A204.1 (cell line): Measurements from ENCODE around the gene KCNJ4.

Experiments
- FAIRE-seq: peaks from 2 replicates; lab custom pipeline; 2012; peaks lifted over from hg19 to GRCh38; lab: Jason Lieb, UNC

Gene KCNJ4

DNA sequence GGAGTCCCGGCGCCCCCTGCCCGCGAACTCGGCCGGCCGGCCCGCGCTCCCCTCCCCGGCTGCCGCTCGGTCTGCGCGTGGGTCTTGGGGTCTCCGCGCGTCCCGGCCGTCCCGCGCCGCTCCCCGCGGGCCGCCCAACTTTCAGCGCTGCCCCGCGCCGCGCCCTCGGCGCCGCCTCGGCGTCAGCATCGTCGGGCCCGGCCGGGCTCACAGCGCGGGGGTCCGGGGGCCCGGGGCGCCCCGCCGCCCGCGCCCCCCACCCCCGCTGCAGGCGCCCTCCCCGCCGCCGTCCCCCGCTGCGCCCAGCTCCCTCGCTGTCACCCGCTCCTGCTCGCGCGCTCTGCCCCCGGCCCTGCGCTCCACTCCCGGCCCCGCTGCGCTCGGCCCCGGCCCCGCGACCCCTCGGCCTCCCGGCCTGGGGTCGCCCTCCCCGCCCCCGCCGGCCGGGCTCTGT, at the start of gene KCNJ4:
TSS of gene KCNJ4 (minus strand) at position 124 of the 454 bp plus-strand sequence. CDS start 27,067 bp downstream, outside the sequence.
- no peak for FAIRE-seq

GRCh38 chr22:38503021-38503420, 48.0 kb upstream of the KCNJ4 start:
- FAIRE-seq = no peak

DNA sequence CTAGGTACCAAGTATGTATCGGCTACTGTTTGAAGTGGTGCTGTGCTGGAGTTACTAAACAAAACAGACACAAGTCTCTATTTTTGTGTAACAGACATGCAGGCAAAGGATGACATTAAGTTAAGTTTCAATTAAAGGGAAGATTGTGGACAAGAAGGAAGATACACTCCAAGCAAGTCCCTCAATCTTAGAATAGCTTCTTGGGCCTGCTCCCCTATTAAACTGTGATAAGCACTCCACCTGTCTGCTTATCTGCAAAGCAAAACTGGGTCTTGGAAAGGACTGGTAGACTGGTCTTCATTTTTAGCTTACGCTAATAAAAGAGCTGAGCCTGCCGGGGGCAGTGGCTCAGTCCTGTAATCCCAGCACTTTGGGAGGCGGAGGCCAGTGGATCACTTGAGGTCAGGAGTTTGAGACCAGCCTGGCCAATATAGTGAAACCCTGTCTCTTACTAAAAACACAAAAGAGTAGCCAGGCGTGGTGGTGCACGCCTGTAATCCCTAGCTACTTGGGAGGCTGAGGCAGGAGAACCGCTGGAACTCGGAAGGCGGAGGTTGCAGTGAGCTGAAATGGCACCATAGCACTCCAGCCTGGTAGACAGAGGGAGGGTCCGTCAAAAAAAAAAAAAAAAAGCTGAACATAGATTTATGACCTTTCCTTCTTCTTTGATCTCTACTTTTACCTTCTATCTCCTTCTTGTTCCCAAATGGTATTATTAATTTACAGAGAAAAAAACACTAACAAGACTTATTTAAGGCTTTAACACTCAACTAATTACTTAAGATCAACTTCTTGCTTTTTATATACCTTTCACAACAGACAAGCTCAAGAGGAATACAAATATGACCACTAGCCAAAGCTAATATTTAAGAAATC, 47.0 kb upstream of the KCNJ4 start:
- FAIRE-seq = no peak

GRCh38 chr22:38497869-38498268, 42.9 kb upstream of the KCNJ4 start:
- no peak for FAIRE-seq

DNA sequence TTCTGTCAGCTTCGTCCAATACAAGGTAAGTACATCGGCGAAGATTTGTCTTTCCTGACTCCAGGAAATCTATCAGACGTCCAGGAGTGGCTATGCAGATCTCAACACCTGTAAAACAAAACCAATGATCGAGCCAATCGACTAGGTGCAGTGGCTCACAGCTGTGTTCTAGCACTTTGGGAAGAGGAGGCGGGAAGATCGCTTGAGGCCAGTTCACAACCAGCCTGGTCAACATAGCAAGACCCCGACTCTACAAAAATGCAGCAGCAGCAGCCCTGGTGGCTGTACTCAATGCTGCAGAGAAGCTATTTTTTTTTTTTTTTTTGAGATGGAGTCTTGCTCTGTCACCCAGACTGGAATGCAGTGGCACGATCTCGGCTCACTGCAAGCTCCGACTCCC, 39.9 kb upstream of the KCNJ4 start:
- no peak for FAIRE-seq

DNA sequence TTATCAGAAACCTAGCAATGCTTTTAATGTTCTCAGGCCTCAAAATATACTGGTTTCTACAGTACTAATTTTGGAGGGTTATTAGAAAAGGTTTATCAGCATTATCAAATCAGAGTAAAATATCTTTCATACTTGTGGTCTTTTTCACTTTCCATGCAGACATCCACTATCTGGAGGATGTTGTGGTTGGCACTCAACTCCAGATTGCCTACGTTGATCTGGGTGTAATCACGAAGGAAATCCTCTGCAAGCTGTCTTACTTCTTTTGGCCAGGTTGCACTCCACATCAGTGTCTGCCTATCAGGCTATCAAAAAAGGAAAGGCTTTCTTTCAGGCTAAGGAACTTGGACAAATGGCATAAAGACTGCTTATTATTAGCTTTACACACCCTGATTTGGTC, 39.5 kb upstream of the KCNJ4 start:
- FAIRE-seq = no peak

- FAIRE-seq = no peak
These were observed 36.8 kb upstream of the KCNJ4 start for GRCh38 chr22:38491707-38492348.

- FAIRE-seq = no peak
These were observed 35.9 kb upstream of the KCNJ4 start for GRCh38 chr22:38490915-38491314.

DNA sequence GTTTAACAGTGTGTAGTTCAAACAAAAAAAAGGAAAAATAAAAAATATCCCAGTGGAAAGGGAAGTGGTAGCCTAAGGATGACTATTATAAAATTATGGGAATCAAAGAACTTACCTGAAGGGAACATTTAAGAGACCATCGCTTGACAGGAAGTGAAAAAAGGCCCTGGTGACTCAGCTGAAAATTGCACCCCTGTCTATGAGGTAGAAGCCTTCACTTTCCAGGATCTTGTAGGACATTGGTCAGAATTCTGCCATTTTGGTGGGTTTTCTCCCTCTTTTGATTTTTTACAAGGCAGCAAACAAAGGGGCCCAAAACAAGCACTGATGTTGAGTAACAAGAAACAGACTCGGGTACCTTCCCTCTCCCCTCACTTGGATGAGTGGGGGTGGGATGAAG, 35.5 kb upstream of the KCNJ4 start:
- no peak for FAIRE-seq

DNA sequence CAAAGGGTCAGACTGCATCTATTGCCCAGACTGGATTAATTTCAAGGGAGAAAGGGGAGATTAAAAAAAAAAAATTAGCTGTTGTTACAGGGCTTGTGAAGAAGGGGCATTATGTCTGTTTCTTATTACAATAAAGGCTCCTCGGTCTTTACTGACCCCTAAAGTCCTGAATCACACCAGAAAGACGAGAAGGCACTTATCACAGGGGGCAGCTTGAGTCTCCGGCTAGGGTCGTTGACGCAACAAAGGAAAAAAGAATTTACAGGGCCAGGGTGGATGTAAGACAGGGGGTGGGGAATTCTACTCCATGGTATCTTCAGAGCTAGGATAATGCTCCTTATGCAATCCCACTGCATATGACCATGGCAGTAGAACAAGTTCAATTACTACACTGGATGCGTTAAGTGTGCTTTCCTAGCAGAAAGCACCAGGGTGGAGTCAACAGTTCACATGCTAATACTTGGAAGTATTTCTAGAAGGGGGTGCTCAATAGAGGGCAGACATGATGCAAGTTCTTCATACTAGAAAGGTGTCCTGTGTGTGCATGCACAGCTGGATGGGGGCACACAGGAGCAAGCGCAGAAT, 34.7 kb upstream of the KCNJ4 start:
- FAIRE-seq = no peak

GRCh38 chr22:38489142-38489541, 34.1 kb upstream of the KCNJ4 start:
- no peak for FAIRE-seq

DNA sequence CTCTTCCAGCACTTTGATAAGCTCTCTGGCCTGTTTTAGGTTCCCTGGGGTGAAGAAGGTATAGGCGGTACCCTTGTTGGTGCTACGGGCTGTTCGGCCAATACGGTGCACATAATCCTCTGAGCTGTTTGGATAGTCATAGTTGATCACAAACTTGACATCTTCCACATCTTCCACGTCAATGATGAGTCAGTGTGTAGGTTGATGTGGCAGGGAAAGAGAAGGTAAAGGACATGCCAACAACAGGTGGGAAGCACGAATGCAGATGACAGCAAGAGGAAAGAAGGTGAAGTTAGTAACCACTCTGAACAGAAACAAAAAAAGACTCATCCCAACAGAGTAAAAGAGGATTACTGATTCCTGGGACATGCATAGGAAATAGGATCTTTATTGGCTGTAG, 32.9 kb upstream of the KCNJ4 start:
- FAIRE-seq = no peak

DNA sequence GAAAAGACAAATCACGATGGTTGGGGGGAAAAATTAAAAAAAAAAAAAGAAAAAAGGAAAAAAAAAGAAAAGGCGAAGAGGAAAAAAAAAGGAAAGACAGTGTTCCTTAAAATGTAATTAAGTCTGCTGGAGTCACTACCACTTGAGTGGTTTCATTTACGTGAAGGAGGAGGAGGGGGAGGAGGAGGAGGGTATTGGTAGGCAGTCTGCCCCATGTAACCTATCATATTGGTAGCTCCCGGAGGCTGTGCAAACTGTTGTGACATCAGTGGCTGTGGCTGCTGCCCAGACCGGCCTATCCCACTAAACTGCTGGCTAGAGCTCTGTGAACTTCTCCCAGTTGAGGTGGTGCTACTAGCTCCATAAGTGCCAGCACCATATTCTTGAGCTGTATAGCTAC, 30.8 kb upstream of the KCNJ4 start:
- no peak for FAIRE-seq

GRCh38 chr22:38484244-38484643, 29.2 kb upstream of the KCNJ4 start:
- FAIRE-seq = no peak

DNA sequence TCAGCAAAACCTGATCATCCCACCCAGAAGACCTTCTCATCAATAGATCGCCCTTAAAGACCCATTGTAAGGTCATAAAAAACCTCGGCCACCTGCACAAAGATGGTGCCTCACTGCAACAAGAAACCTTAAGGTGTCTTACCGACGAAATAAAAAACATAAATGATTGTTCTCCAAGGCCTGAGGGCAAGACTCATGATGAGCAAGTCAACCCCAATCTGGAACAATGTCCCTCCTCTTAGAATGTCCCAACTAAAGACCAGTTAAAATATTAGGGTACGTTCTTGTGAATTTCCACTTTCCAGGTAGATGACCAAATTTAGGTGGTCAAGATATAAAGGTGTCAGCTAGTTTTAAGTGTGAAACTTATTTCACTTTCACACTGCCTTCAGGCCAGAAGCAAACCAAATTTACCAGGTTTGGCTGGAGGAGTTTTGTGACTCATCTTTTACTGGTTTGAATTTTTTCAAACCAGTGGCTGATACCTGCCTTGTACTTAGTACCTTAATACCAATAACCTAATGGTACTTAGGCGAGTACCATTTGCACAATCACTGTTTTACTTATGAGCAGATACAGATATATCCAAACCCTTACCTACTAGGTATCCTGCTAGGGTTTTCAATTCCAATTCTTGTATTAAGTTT, 27.8 kb upstream of the KCNJ4 start:
- FAIRE-seq = no peak

DNA sequence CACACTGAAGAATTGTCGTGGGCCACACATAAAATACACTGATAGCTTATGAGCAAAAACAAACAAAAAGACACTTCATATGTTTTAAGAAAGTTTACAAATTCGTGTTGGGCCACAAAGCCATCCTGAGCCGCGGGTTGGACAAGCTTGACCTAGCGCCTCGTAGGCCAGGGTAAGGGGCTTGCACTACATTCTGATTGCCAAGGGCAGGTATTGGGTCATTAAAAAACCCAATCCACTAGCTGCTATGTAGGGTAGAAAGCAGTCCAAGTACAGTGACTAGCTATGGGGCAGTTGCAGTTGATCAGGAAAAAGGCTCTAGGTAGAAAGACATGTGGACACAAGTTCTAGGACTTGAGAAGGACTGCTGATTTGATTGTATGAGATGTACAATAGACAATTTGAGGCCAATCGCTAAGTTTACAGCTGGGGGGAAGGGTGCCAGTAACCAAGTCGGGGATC, 26.9 kb upstream of the KCNJ4 start:
- FAIRE-seq = no peak

GRCh38 chr22:38481162-38481870, 26.3 kb upstream of the KCNJ4 start:
- no peak for FAIRE-seq

GRCh38 chr22:38479096-38479837, 24.3 kb upstream of the KCNJ4 start:
- FAIRE-seq = no peak

DNA sequence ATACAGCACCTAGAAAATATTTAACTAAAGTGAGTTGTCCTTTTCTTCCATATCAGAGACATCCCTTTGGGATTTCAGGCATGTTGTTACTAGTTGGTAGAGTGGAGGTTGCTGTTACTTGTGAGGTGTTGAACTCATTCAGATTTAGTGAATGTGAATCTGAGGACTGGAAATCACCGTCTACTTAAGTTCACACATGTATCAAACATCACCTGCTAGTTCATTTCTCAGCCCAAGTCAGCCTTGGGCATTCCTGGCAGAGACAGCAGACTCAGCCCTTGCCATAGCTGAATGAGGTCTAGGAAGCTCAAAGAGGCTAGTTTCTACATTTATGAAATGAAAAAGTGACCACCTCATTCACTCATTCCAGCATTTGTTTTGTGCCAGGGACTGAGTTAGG, 22.6 kb upstream of the KCNJ4 start:
- no peak for FAIRE-seq

DNA sequence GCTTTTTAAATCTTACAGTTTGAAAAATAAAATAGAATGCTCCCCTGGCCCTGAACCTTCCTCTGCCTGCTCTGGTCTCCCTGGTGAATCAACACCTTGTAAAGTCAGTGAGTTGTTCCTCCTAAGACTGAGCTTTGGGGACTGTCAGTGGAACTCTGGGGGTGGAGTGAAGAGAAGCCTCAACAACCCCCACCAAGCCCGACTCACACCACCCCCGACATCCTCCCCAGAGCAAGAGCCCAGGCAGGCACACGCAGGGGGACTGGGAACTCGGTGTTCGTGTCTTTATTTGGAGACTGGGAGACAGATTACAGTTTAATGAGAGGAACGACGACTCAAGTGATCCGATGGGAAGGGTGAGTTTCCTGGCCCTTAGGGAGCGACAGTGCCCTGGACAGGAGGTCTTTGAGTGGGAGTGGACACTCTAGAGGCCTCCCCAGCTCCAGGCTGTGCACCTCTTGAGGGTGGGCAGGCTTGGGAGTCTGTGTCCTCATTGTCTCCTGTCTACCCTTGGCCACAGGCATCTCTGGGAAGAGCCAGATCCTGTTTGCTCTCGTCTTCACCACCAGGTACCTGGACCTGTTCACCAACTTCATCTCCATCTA, 19.1 kb upstream of the KCNJ4 start:
- no peak for FAIRE-seq

GRCh38 chr22:38471237-38471636, 16.2 kb upstream of the KCNJ4 start:
- FAIRE-seq = no peak
